Fibroblast of the aortic adventitia (primary cell): ENCODE measurements around the gene PI4KA. TPM values are rescaled to one million over a fixed set of nuclear protein-coding genes. Genes with fewer than 3 reads are reported as not detected.

Source experiments
- DNase-seq: peaks from one replicate; pipeline ENCODE4 v3.0.0-alpha.2; 2010; ENCODE audit warnings: low read depth
- H3K4me3 ChIP-seq: 2 replicates; pipeline ENCODE4 v1.5.1; 2011; ENCODE audit warnings: low read depth, mild to moderate bottlenecking, control low read depth, low read length, moderate library complexity
- total RNA-seq: library from RNA; depleted of rRNA; stranded (reverse); fragments of >200 nt; gene quantifications from 2 replicates; pipeline ENCODE4 v1.2.3, GENCODE V29; 2012; ENCODE audit warnings: low replicate concordance
- TF ChIP-seq, protein P1 (sequence below): IDR thresholded peaks from 2 replicates; pipeline ENCODE4 v1.5.1; 2011; ENCODE audit warnings: mild to moderate bottlenecking, low read length, control low read depth, inconsistent platforms; ENCODE audit not compliant: insufficient read depth

The PI4KA gene
- total RNA-seq, 1 donor = 49.9 TPM

DNA sequence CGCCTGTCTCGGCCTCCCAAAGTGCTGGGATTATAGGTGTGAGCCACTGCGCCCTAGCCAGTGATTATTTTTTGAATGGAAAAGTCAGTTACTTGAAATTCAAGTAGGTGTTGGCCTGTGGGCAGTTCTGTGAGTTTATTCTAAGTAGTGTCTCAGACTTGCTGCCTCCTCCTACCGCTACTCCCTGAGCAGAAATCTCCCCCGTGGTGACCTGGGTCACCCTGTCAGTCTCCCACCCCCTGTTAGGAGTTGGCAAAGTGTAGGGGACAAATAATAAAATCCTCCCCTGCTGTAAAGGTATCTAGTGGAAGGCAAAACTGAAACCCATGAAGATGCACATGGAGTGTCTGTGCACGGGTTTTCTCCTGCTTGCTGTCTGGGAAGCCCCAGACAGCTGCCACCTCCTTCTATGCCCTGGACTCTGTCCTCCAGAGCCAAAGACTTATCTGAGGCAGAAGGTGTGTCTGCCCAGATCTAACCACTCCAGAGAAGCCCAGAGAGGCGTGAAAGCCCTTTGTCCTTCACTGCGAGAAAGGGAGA lies 26.5 kb upstream of the PI4KA start:
- H3K4me3 ChIP-seq = no peak overlapping the region
- no peak for DNase-seq
- TF ChIP-seq, protein P1, sequence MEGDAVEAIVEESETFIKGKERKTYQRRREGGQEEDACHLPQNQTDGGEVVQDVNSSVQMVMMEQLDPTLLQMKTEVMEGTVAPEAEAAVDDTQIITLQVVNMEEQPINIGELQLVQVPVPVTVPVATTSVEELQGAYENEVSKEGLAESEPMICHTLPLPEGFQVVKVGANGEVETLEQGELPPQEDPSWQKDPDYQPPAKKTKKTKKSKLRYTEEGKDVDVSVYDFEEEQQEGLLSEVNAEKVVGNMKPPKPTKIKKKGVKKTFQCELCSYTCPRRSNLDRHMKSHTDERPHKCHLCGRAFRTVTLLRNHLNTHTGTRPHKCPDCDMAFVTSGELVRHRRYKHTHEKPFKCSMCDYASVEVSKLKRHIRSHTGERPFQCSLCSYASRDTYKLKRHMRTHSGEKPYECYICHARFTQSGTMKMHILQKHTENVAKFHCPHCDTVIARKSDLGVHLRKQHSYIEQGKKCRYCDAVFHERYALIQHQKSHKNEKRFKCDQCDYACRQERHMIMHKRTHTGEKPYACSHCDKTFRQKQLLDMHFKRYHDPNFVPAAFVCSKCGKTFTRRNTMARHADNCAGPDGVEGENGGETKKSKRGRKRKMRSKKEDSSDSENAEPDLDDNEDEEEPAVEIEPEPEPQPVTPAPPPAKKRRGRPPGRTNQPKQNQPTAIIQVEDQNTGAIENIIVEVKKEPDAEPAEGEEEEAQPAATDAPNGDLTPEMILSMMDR = no peak

DNA sequence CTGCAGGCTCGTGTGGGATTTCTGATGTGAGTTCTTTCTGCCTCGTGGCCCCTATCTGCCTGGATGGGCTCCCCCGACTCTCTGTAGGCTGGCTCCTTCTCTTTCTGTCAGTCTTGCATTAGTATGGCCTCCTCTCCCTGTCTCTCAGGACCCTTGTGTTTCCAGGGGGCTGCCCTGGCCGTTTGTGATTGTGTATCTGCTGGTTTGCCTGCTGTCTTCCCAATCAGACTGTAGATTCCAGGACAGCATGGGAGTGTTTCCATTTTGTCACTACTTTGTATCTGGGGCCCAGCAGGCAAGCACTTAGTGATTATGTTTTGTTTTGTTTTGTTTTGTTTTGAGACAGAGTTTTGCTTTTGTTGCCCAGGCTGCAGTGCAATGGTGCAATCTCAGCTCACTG lies 25.8 kb upstream of the PI4KA start:
- no peak overlapping the region for H3K4me3 ChIP-seq
- TF ChIP-seq, protein P1 = no peak
- no peak for DNase-seq

DNA sequence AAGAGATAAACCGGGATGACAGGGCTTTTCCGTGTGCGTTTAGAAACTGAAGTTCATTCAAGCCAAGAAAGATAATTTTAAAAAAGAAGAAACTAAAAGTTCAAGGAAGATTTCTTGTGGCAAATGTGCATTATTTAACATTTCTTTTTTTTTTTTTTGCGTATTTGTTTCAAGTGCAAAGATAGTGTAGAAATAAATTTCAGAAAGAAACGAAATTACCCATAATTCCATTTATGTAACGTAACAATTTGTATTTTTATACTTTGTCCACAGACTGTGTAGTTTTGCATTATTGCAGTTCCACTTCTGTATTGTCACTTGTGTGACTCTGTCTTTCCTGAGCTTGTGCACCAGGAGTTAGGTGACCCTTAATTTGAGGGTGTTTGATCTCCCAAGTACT lies 24.2 kb upstream of the PI4KA start:
- TF ChIP-seq, protein P1 = no peak
- DNase-seq = no peak
- no peak overlapping the region for H3K4me3 ChIP-seq

DNA sequence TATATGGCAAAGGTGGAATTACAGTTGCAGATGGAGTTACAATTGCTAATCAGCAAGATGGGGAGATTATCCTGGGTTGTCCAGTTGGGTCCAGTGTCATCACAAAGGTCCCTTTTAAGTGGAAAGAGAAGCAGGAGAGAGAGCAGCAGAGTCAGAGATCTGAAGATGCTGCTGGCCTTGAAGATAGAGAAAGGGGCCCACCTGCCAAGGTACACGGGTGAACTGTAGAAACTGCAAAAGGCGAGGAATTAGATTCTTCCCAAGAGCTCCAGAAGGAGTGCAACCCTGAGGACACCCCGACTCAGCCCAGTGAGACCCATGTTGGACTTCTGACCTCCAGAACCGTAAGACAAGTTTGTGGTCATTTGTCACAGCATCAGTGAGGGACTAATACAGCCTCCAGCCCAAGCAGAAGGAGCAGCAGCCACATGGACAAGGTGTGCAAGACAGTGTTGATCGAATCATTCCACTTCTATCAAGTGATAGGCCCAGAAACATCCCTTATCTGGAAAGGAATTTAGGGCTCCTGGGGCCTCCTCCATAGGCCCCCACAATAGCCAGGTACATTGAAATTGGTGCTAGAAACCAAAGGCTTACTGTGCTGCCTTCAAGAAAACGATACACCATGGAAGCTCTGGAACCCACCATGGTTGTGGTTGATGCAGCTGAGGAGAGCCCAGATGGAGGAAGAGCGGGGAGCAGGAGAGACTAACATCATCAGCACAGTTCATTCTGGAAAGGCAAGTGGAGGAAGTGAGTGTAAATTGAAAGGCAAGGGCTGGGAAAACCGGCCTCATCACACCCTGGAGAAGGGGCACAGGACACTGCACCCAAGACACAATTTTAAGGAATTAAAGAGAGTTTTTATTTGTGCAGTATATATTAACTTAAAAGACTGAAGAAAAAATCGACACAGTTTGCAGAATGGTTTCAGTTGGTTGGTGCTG lies 23.5 kb upstream of the PI4KA start:
- DNase-seq = no peak
- H3K4me3 ChIP-seq = no peak overlapping the region
- TF ChIP-seq, protein P1 = no peak

DNA sequence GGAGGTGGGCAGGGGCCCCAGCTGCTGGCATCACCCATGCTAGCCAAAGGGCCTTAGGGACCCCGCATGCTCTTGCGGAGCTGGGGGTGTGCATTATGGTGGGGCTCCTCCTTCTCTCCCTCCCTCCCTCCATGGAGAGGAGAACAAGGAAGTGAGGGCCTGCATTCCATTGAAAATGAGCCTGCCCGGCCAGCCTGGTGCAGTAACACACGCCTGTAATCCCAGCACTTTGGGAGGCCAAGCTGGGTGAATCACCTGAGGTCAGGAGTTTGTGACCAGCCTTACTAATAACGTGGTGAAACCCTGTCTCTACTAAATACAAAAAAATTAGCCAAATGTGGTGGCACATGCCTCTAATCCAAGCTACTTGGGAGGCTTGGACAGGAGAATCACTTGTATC lies 22.6 kb upstream of the PI4KA start:
- TF ChIP-seq, protein P1 = no peak
- H3K4me3 ChIP-seq = no peak overlapping the region
- DNase-seq = no peak

DNA sequence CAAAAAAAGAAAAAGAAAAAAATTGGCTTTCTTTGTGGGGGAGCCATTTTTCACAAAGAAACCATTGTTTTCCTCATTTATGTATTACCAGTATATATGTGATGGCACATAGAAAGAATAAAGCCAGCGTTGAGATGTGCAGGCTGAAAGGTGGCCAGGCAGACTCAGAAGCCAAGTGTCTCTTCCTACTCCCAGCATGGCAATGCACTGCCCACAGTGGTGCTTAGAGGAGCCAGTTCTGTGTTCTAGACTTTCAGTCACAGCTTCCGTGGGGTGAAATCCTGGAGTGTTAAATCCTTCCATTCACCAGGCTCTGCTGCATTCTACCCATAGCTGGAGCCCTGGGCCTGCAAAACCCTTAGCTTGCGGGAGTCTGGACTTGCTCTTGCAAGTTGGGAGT lies 19.1 kb upstream of the PI4KA start:
- TF ChIP-seq, protein P1 = no peak
- H3K4me3 ChIP-seq = no peak overlapping the region
- DNase-seq = no peak
